Astrocyte of the cerebellum (primary cell): ENCODE data around the gene TRIM60.
"Not testable (repeated sequence)": the region's sequence is repeated elsewhere in the genome, so short reads cannot be mapped to it uniquely, and the experiment has no call there.

Experiments
- DNase-seq: peaks from one replicate; pipeline ENCODE4 v3.0.0-alpha.2; 2011; ENCODE audit warnings: low read depth
- H3K4me3 ChIP-seq: 2 replicates; pipeline ENCODE4 v1.5.1; 2011; ENCODE audit warnings: mild to moderate bottlenecking, low read depth, low read length, moderate library complexity
- CTCF ChIP-seq: IDR thresholded peaks from 2 replicates; pipeline ENCODE4 v1.5.1; 2012; ENCODE audit warnings: low read length, low read depth, moderate library complexity, mild to moderate bottlenecking; ENCODE audit errors: missing control alignments
- in situ Hi-C: cut with HindIII; loops from 2 replicates; pipeline ENCODE4 v1.10.0; 2017; ENCODE audit warnings: low sequenced_read_pairs

Gene TRIM60

GRCh38 chr4:165011403-165011802 is 20.4 kb upstream of the TRIM60 start:
- TF ChIP-seq CTCF: no peak
- no peak for DNase-seq
- in situ Hi-C loops: no loop called here
- H3K4me3 ChIP-seq: no peak overlapping the region

- in situ Hi-C loops: no loop called here
- DNase-seq: no peak
- no peak overlapping the region for H3K4me3 ChIP-seq
- TF ChIP-seq CTCF: no peak
Measured at GRCh38 chr4:165013691-165014090, 18.1 kb upstream of the TRIM60 start.

GRCh38 chr4:165016971-165017370 is 14.8 kb upstream of the TRIM60 start:
- no peak overlapping the region for H3K4me3 ChIP-seq
- DNase-seq: no peak
- TF ChIP-seq CTCF: peak; percentile 10
- in situ Hi-C loops: no loop called here

- DNase-seq, in situ Hi-C loops, H3K4me3 ChIP-seq: not testable (repeated sequence)
Measured at GRCh38 chr4:165019995-165020394, 11.8 kb upstream of the TRIM60 start.

GRCh38 chr4:165025782-165026181 is 6.0 kb upstream of the TRIM60 start:
- in situ Hi-C loops, H3K4me3 ChIP-seq, DNase-seq: not testable (repeated sequence)

GRCh38 chr4:165027762-165028402 is 3.9 kb upstream of the TRIM60 start:
- no peak for TF ChIP-seq CTCF
- no peak overlapping the region for H3K4me3 ChIP-seq
- in situ Hi-C loops: no loop called here
- DNase-seq: no peak

- H3K4me3 ChIP-seq: no peak overlapping the region
- no peak for DNase-seq
- no peak for TF ChIP-seq CTCF
- in situ Hi-C loops: no loop called here
Measured at GRCh38 chr4:165048170-165048569, 16.4 kb downstream of the TRIM60 start.

DNA sequence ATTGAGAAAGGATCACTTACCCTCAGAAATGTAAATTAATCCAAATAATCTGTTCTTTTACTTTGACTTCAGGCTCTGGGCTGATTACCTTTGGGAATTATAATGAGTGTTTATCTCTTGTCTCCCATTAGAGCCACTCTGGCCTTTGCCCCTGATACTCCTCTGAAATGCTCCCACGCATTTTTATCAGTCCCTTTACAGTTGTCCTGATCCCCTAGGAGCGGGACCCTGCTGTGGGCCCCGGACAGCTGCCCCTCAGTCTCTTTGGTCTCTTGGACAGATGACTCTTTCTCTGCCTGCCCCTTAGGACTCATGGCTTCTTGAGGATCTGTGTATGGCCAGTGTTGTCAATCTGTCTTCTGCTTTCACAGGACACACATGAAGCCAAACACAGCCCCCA is 20.8 kb downstream of the TRIM60 start:
- no peak overlapping the region for H3K4me3 ChIP-seq

More for the DNA sequence above, 20.8 kb downstream of the TRIM60 start:
- no peak for TF ChIP-seq CTCF
- in situ Hi-C loops: no loop called here
- no peak for DNase-seq
